B cell (primary cell): ENCODE results near the gene MYL12A. TPM values are rescaled to one million over a fixed set of nuclear protein-coding genes. Genes with fewer than 3 reads are reported as not detected.

Experiments used
- ATAC-seq: fragments of 200-7000 bp; cut with Tn5 transposase; one replicate; pipeline ENCODE4 v1.10.0; 2021; ENCODE audit warnings: low read depth, mild to moderate bottlenecking, moderate number of reproducible peaks, moderate library complexity
- CTCF ChIA-PET: fragments of 350-600 bp; sonication (Branson Sonifier 250); formaldehyde crosslinking; loops from one replicate; lab custom pipeline; 2021; ENCODE audit warnings: antibody characterized with exemption, inconsistent platforms; lab: Charles Lee
- POLR2A ChIA-PET: fragments of 350-600 bp; sonication (Branson Sonifier 250); formaldehyde crosslinking; loops from one replicate; lab custom pipeline; 2021; ENCODE audit warnings: antibody characterized with exemption; lab: Charles Lee
- DNase-seq: peaks from one replicate; pipeline ENCODE4 v3.0.0; 2013
- H2AFZ ChIP-seq: 2 replicates; pipeline ENCODE4 v1.6.1; 2012; ENCODE audit warnings: mild to moderate bottlenecking, low read depth, low read length; ENCODE audit not compliant: insufficient read depth, poor library complexity, severe bottlenecking
- H3K27ac ChIP-seq, 2 donors: 1 replicate in 1 of 2; 2 replicates in 1 of 2; pipeline ENCODE4 v1.5.1; 2012 to 2013; ENCODE audit warnings: low read length in 2 of 2, mild to moderate bottlenecking in 2 of 2, moderate library complexity in 1 of 2
- H3K27me3 ChIP-seq, 4 experiments: fragments of 200-600 bp in 1 of 4; sonication (generic) in 1 of 4; replicated peaks in 1 of 4; 1 replicate in 2 of 4; 2 replicates in 2 of 4; pipeline versions ENCODE4 v1.6.1 to v1.7.0; 2013 to 2016; ENCODE audit warnings: low read length in 3 of 4, mild to moderate bottlenecking in 2 of 4, mixed read lengths in 1 of 4, moderate library complexity in 1 of 4; ENCODE audit not compliant: insufficient read depth in 4 of 4, control insufficient read depth in 3 of 4; ENCODE audit errors: control extremely low read depth in 1 of 4
- H3K36me3 ChIP-seq, 2 experiments: replicated peaks in 1 of 2; 1 replicate in 1 of 2; 2 replicates in 1 of 2; pipeline versions ENCODE4 v1.6.1 to v1.7.1; 2013; ENCODE audit warnings: low read length in 1 of 2; ENCODE audit not compliant: insufficient read depth in 2 of 2, control insufficient read depth in 1 of 2; ENCODE audit errors: control extremely low read depth in 1 of 2, extremely low read depth in 1 of 2
- H3K4me1 ChIP-seq, 2 donors: fragments of 200-600 bp in 1 of 2; sonication (generic) in 1 of 2; 1 replicate in 1 of 2; 2 replicates in 1 of 2; pipeline versions ENCODE4 v1.5.1 to v1.6.1; 2013 to 2017; ENCODE audit warnings: low read length in 2 of 2; ENCODE audit not compliant: control insufficient read depth in 2 of 2, insufficient read depth in 2 of 2
- H3K4me2 ChIP-seq: replicated peaks from 2 replicates; pipeline ENCODE3; 2012; ENCODE audit warnings: mild to moderate bottlenecking, low read depth, low read length; ENCODE audit not compliant: poor library complexity, severe bottlenecking
- H3K4me3 ChIP-seq, 5 experiments: fragments of 200-600 bp in 1 of 5; sonication (generic) in 1 of 5; 1 replicate in 3 of 5; 2 replicates in 2 of 5; pipeline versions ENCODE4 v1.5.1 to v1.7.0; 2011 to 2016; ENCODE audit warnings: low read length in 4 of 5, mild to moderate bottlenecking in 4 of 5, low read depth in 2 of 5, control low read depth in 1 of 5, moderate library complexity in 1 of 5; ENCODE audit not compliant: insufficient read depth in 1 of 5; ENCODE audit errors: control extremely low read depth in 1 of 5, extremely low read depth in 1 of 5
- H3K79me2 ChIP-seq: fragments of 200-600 bp; sonication (generic); one replicate; pipeline ENCODE4 v1.6.0; 2016; ENCODE audit warnings: low read length; ENCODE audit not compliant: control insufficient read depth, insufficient read depth
- H3K9ac ChIP-seq: fragments of 200-600 bp; sonication (generic); 2 replicates; pipeline ENCODE4 v1.6.1; 2017; ENCODE audit warnings: mild to moderate bottlenecking, low read length, moderate library complexity
- H3K9me3 ChIP-seq, 3 donors: one replicate each; pipeline versions ENCODE4 v1.6.1 to v1.7.1; 2013; ENCODE audit warnings: low read length in 2 of 3; ENCODE audit not compliant: control insufficient read depth in 2 of 3, insufficient read depth in 1 of 3; ENCODE audit errors: control extremely low read depth in 1 of 3
- H4K20me1 ChIP-seq: 2 replicates; pipeline ENCODE4 v1.6.0; 2012; ENCODE audit warnings: mild to moderate bottlenecking, low read length; ENCODE audit not compliant: insufficient read depth, control insufficient read depth, poor library complexity, severe bottlenecking
- H3K27ac Mint-ChIP-seq: one replicate; pipeline ENCODE4 v1.8.0; 2021; ENCODE audit warnings: mixed read lengths
- H3K27me3 Mint-ChIP-seq: one replicate; pipeline ENCODE4 v1.8.0; 2021; ENCODE audit warnings: mixed read lengths
- H3K4me1 Mint-ChIP-seq: one replicate; pipeline ENCODE4 v1.8.0; 2021; ENCODE audit warnings: mixed read lengths
- H3K4me3 Mint-ChIP-seq: one replicate; pipeline ENCODE4 v1.8.0; 2021; ENCODE audit warnings: mixed read lengths
- H3K9me3 Mint-ChIP-seq: one replicate; pipeline ENCODE4 v1.8.0; 2022; ENCODE audit warnings: mixed read lengths; ENCODE audit not compliant: insufficient read depth
- EZH2 ChIP-seq: IDR thresholded peaks from 2 replicates; pipeline ENCODE4 v1.6.1; 2012; ENCODE audit warnings: borderline replicate concordance, low read depth, mild to moderate bottlenecking, moderate library complexity, low read length; ENCODE audit not compliant: insufficient read depth, poor library complexity, severe bottlenecking
- WGBS: methylation state at CpG from one replicate; pipeline ENCODE4 v1.1.5; 2013; ENCODE audit warnings: missing lambda C conversion rate; ENCODE audit not compliant: insufficient coverage; 5-methylcytosine and 5-hydroxymethylcytosine counted together
- intact Hi-C: fragments of 100-400 bp; cut with micrococcal nuclease; formaldehyde crosslinking; loops from one replicate; pipeline ENCODE4 v1.10.0; 2022
- polyA plus RNA-seq: library from polyadenylated mRNA; depleted of rRNA; stranded (reverse); fragments of >200 nt; gene quantifications from 2 replicates; pipeline ENCODE4 v1.2.3, GENCODE V29; 2012
- total RNA-seq, 2 donors: library from RNA; stranded (reverse); fragments of 120-200 nt in 1 of 2; gene quantifications; 1 replicate in 1 of 2; 2 replicates in 1 of 2; pipeline versions ENCODE4 v1.2.3 to v1.2.4, GENCODE V29; 2013 to 2022
- TF ChIP-seq, protein P1 (sequence below): fragments of 200-600 bp; IDR thresholded peaks from one replicate; pipeline ENCODE4 v1.8.0; 2022; ENCODE audit warnings: antibody characterized with exemption, mild to moderate bottlenecking

Gene MYL12A
- total and polyA plus RNA-seq, 2 donors (not counting 1 experiment from before 2014, with no cell fraction given): 276 to 281 TPM

DNA sequence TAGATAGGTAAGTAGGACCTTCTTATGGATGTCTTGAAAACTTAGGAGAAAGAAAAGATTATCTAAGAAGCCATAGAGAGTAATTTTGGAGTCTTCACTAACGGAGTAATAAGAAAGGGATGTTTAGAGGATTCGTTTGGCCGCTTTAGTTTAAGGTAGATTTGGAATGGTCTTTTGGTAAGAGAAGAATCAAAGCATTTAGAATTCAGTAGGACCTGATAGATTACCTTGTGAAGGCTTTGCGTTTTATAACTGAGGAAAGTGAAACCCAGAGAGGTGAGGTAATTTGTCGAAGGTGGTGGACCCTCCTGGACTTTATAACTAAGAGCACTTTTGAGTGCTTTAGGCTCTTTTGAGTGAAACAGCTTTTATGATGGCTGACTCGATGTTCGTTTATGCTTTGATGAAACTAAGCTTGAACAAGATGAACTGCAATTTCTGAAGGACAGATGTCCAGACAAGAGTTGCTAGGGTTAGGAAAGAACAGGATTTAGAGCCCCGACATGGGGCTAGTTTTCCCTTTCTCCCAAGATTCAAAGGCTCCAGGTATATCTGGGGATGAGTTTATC, 15.6 kb downstream of the MYL12A start:
- H3K4me1 ChIP-seq: peaks cover 69% of the 10 kb centered on the region in 2 donors
- peaks cover 73% of the 10 kb centered on the region for H3K4me1 Mint-ChIP-seq
- intact Hi-C loops: loop anchor here (5.0 kb wide), 5 partner anchors 86 to 416 kb away; partner anchors contain the start of genes EMILIN2, LPIN2 and TGIF1

DNA sequence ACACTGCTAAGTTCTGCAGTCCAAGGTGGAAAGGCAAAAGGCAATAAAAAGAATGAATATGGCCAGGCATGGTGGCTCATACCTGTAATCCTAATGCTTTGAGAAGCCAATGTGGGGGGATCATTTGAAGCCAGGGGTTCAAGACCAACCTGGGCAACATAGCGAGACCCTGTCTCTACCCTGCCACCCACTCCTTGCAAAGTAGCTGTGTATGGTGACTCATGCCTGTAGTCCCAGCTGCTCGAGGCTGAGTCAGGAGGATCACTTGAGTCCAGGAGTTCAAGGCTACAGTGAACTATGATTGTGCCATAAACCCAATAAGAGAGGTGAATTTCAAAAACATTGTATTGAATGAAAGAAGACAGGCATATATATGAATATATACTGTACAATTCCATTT, 16.8 kb downstream of the MYL12A start:
- Histone ChIP-seq H3K4me3 (no peak overlapping the region), H3K4me1 (peaks cover 68 to 70% of the 10 kb centered on the region in 2 donors), H3K9ac (no peak overlapping the region), H4K20me1 (peaks cover 64% of the 10 kb centered on the region), H3K79me2 (peaks cover 100% of the 10 kb centered on the region), H3K4me2 (peak overlapping the region; percentile 90), H3K27ac (no peak overlapping the region), H3K9me3 (no peaks in the 10 kb centered on the region), H3K36me3 (no peaks in the 10 kb centered on the region), H2AFZ (no peak overlapping the region), H3K27me3 (no peaks in the 10 kb centered on the region)
- Mint-ChIP-seq H3K27me3 (no peaks in the 10 kb centered on the region), H3K4me1 (peaks cover 74% of the 10 kb centered on the region), H3K27ac (no peak overlapping the region), H3K4me3 (peak overlapping the region; percentile 45), H3K9me3 (no peaks in the 10 kb centered on the region)
- no peak for TF ChIP-seq EZH2
- TF ChIP-seq, protein P1, sequence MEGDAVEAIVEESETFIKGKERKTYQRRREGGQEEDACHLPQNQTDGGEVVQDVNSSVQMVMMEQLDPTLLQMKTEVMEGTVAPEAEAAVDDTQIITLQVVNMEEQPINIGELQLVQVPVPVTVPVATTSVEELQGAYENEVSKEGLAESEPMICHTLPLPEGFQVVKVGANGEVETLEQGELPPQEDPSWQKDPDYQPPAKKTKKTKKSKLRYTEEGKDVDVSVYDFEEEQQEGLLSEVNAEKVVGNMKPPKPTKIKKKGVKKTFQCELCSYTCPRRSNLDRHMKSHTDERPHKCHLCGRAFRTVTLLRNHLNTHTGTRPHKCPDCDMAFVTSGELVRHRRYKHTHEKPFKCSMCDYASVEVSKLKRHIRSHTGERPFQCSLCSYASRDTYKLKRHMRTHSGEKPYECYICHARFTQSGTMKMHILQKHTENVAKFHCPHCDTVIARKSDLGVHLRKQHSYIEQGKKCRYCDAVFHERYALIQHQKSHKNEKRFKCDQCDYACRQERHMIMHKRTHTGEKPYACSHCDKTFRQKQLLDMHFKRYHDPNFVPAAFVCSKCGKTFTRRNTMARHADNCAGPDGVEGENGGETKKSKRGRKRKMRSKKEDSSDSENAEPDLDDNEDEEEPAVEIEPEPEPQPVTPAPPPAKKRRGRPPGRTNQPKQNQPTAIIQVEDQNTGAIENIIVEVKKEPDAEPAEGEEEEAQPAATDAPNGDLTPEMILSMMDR: no peak
- ChIA-PET POLR2A (no interaction called here), CTCF (interaction anchor here (1.0 to 2.0 kb wide), 7 partner anchors 13 to 402 kb away, joined by 3 to 8 read pairs (median 4); no protein-coding TSS in a partner anchor)
- ATAC-seq (no peak), DNase-seq (no peak)
- 67% methylated on average over 1 of the region's 2 CpGs for WGBS
- intact Hi-C loops: loop anchor here (5.0 kb wide), 5 partner anchors 87 to 417 kb away; partner anchors contain the start of genes EMILIN2, LPIN2 and TGIF1

More for the DNA sequence above, 15.6 kb downstream of the MYL12A start:
- POLR2A ChIA-PET: no interaction called here
- H3K79me2 ChIP-seq: peaks cover 99% of the 10 kb centered on the region
- peaks cover 0 to 5% of the 10 kb centered on the region in 2 experiments for H3K36me3 ChIP-seq
- ATAC-seq (no peak), DNase-seq (no peak)
- peak overlapping the region in 1 of 2 donors; percentile 97 for H3K27ac ChIP-seq
- no peaks in the 10 kb centered on the region for H3K27me3 ChIP-seq
- H3K9me3 ChIP-seq: no peaks in the 10 kb centered on the region
- CTCF ChIA-PET: interaction anchor here (0.6 to 2.0 kb wide), 7 partner anchors 15 to 403 kb away, joined by 3 to 7 read pairs (median 3); no protein-coding TSS in a partner anchor
- H3K27ac Mint-ChIP-seq: peak overlapping the region; percentile 76
- peak overlapping the region; percentile 96 for H3K9ac ChIP-seq
- TF ChIP-seq EZH2: no peak
- TF ChIP-seq, protein P1: no peak
- no peaks in the 10 kb centered on the region for H3K27me3 Mint-ChIP-seq
- H3K9me3 Mint-ChIP-seq: no peaks in the 10 kb centered on the region
- H2AFZ ChIP-seq: peak overlapping the region; percentile 81
- H3K4me3 ChIP-seq: peak overlapping the region; percentile 75 to 96 (median 86)
- peaks cover 52% of the 10 kb centered on the region for H4K20me1 ChIP-seq
- H3K4me2 ChIP-seq: peak overlapping the region; percentile 90
- 27% methylated on average over 3 of the region's 8 CpGs for WGBS
- H3K4me3 Mint-ChIP-seq: peak overlapping the region; percentile 88
